HG03060 (cell line): ENCODE data around the gene ADCK1.
"Not testable (repeated sequence)": the region's sequence is repeated elsewhere in the genome, so short reads cannot be mapped to it uniquely, and the experiment has no call there.

Experiments
- ATAC-seq: cut with Tn5 transposase; IDR thresholded peaks from one replicate; pipeline ENCODE4 v1.9.1; 2021; ENCODE audit warnings: low read depth, moderate number of reproducible peaks; ENCODE audit not compliant: unreplicated experiment

The ADCK1 gene

GRCh38 chr14:77862154-77862786 is 62.4 kb downstream of the ADCK1 start:
- ATAC-seq: no peak

GRCh38 chr14:77864085-77864484 is 64.2 kb downstream of the ADCK1 start:
- ATAC-seq: no peak

DNA sequence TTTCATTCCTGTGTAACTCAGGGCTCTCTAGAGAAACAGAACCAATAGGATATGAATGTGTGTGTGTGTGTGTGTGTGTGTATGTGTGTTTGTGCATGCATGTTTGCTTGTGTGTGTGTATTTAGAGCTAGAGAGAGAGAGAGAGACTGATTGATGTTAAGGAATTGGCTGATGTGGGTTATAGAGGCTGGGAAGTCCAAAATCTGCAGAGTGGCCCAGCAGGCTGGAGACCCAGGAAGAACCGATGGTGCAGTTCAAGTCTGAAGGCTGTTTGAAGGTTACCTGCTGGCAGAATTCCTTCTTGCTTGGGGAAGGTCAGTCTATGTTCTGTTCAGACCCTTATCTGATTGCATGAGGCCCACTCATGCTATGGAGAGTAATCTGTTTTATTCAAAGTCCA is 64.7 kb downstream of the ADCK1 start:
- ATAC-seq: no peak

DNA sequence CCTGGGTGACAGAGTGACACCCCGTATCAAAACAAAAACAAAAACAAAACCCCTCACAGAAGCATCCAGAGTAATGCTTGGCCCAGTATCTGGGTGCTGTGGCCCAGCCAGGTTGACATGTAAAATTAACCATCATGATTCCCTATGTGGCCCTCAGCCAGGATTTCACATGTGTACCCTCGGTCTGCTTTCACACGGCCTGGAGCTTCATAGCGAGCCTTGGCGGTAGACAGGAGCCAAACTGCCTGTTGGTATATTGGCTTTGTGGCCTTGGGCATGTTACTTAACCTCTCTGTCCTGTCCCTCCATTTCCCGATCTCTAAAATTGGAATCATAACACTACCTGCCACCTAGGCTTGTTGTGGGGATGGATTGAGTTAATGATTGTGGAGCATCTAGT is 65.5 kb downstream of the ADCK1 start:
- ATAC-seq: no peak

DNA sequence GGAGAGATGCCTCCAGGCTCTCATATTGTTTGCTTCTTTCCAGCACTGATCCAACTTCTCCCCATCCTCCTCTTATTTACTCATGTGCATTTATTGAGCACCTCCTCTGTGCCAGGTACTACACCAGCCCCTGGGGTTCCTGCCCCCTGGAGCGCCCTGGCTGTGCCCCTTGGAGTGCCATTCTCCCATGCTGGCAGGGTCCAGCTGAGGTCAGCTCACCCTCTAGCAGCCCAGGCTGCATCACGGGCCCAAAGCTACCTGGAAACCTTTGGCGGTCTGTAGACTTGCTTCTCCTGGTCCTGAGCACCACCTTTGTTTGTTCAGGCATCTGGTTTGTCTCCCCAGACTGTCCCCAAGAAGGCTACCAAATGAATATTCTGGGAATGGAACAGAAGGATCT is 67.0 kb downstream of the ADCK1 start:
- no peak for ATAC-seq

GRCh38 chr14:77867476-77867875 is 67.6 kb downstream of the ADCK1 start:
- ATAC-seq: no peak

GRCh38 chr14:77868552-77869285 is 68.8 kb downstream of the ADCK1 start:
- no peak for ATAC-seq

GRCh38 chr14:77869340-77869739 is 69.4 kb downstream of the ADCK1 start:
- no peak for ATAC-seq

DNA sequence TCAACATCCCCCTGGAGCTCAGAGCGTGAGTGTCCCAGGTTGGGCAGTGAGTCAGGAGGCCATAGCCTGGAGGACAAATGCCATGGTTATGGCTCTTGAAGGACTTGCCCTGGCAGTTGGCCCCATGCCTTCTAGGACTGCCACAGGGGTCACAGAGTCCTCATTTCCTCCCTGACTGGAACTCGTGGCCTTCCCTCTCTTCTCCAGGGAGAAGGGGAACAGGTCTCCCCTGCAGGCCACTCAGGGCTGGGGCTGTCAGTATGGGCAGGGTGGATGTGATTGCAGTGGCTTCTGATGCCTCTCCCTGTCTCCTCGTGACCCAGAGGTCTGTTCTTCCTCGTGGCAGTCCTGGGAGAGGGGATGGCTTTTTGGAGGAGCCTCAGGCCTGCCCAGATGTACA is 70.7 kb downstream of the ADCK1 start:
- ATAC-seq: no peak

- no peak for ATAC-seq
Measured at GRCh38 chr14:77872152-77872551, 72.2 kb downstream of the ADCK1 start.

DNA sequence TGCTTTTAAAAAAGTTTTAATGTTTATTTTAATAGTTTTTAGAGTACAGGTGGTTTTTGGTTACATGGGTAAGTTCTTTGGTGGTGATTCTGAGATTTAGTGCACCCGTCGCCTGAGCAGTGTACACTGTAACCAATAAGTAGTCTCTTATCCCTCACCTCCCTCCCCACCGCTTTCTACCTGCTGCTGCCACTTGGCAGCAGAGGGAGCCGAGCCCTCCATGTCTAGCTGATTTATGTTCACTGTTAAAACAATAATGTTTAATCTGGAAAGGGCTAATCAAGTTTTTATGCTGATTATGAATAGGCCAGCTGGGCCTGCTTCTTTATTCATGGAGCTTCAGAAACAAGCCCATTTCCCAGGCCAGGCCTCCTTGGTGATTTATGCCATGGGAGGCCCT is 73.1 kb downstream of the ADCK1 start:
- no peak for ATAC-seq

DNA sequence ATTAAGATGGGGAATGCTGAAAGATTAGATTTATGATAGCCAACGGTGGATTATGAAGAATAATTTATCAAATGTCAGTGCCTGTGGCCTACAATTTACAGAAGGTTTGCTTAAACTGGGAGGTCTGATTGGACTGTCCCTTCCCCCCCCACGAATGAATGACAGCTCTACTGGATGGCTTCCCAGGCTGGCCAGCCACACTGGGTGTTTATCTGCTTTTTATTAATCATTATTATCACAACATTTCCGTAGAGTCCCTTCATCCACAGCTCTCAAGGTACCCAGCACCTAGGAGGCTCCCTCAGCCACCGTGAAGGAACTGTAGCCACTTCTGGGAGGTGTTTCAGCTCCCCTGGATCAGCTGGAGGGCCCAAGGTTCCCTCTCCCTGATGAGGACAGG is 78.9 kb downstream of the ADCK1 start:
- ATAC-seq: no peak

- no peak for ATAC-seq
Measured at GRCh38 chr14:77880056-77880455, 80.1 kb downstream of the ADCK1 start.

DNA sequence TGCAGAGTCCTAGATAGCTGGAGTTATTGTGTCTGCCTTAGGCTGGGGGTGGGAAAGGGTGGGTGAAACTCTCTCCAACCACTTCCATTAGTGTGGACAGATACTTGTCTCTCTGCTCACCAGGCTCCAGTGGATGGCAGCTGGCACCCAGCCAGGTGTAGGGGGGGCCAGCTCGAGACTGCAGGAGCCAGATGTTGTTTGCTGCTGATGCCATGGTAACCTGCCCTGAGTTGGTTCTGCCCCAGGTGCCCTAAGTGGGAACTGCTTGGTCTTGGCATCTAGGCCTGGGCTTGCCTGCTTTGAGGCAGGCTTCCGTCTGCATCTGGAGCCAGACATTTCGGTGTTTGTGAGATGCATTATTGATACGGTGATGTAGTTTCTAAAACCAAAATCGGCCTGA is 82.2 kb downstream of the ADCK1 start:
- ATAC-seq: no peak

DNA sequence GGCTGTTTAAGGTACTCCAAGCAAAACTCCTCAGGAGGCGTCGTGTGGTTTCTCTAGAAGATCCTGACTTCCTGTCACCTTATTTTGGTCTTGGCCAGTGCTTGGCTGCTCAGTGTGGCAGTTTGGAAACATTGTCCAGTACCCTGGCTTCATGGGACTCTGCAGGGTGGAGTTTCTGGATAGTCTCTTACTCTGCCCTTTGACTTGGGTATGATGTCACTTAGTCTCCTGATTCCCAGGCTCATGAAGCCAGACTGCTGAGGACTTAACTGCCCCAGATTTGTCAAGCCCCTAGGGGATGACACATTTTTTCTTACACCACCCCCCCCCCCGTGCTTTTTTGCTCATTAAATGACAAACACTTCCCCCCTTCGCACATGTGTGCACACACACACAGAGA is 82.7 kb downstream of the ADCK1 start:
- ATAC-seq: no peak

GRCh38 chr14:77883131-77883846 is 83.4 kb downstream of the ADCK1 start:
- no peak for ATAC-seq

GRCh38 chr14:77883847-77884238 is 83.9 kb downstream of the ADCK1 start:
- no peak for ATAC-seq

DNA sequence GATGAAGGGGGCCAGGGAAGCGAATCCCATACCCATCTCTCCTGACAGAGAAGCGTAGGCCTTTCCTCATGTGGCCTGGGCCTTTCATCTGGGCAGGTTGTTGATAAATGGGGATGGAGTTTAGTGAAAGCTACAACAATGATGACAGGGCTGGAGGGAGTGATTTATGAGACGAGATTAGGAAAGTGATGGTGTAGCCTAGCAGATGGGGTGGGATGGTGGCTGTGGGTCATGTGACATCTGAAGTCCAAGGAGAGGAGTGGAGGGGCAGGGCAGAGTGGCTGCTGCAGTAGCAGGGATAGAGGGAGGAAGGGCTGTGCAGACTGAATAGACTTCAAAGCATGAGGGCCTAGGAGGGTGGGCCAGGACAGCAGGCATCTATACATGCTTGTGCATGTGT is 85.5 kb downstream of the ADCK1 start:
- ATAC-seq: no peak

DNA sequence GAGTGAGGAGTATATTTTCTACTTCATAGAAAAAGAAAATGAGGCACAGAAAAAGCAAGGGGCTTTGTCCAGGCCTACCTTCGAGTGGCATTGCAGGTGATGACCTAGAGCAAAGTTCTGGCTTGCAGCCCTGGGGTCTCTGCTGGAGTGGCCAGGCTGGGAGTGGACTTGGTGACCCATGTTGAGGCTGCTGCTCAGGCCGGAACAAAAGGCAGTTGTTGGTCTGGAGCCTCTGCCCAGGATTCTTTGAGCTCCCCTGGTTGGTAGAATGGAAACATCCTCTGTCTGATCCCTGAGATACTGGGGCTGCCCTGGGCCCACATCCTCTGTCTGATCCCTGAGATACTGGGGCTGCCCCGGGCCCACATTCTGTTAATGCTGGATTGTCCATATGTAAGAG is 86.1 kb downstream of the ADCK1 start:
- no peak for ATAC-seq

DNA sequence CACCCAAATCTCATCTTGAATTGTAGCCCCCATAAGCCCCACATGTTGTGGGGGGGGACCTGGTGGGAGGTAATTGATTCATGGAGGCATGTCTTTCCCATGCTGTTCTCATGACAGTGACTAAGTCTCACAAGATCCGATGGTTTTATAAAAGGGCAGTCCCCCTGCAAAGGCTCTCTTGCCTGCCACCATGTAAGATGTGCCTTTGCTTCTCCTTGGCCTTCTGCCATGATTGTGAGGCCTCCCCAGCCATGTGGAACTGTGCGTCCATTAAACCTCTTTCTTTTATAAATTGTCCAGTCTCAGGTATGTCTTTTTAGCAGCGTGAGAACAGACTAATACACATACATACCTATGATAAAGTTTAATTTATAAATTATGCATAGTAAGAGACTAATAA is 89.0 kb downstream of the ADCK1 start:
- not testable (repeated sequence) for ATAC-seq

DNA sequence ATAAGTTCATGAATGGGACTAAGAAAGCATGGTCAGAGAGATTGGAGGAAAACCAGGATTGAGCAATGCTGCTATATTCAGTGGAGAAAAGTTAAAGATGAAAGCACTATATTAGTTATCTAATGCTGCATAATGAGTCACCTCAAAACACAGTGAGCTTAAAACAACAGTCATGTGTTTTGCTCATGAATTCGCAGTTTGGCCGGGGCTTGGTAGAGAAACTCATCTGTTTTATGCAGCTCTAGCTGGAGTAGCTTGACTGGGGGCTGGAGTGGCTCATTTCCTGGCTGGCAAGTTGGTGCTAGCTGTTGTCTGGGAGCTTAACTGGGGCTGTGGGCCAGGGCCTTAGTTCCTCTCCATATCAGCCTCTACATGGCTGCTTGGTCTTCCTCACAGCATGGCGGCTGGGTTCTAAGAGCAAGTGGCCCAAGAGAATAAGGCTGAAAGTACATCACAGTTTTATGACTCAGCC is 90.1 kb downstream of the ADCK1 start:
- ATAC-seq: no peak

DNA sequence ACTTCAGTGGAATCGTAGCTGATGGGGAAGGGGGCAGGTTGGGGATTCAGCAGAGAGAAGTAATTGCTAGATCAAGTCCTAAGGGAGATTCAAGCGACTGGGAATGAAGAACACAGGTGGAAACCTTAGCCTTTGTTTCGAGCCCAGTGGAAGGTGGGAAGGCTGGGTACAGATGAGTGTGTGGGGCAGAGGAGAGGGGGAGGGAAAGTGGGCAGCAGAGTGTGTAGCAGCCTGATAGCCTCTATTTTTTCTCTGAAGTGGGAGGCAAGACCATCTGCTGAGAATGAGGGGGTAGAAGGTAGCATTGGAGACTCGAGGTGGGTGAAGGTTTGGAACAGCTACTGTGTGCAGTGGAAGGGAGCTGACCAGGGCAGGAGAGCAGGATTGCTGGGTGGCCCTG is 91.0 kb downstream of the ADCK1 start:
- ATAC-seq: no peak
